ENCODE results near the gene NOCT.

The NOCT gene

DNA sequence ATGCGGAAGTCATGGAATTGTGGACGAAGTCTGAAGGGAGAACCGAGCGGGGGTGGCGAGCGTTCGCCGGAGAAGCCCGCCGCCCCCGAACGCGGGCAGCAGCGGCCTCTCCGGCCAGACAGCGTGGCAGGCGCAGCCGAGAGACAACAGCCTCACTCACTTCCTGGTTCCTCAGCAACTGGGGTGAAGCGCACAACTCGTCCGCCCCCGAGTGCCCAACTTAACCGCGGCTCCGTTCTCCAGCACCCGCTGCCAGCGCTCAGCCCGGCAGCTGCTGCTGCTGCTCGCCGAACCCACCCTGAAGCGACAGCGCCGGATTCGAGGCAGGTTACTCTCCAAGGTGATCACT is 68.0 kb downstream of the NOCT start:
- H4K20me1 ChIP-seq (ENCODE audit: insufficient read depth, low read length), result peaks cover 11% of the 10 kb centered on the region; the same call in 1 of the 2 replicates
- peak overlapping the region; percentile 81 for H2AFZ ChIP-seq (ENCODE audit: low read length)
- H3F3A ChIP-seq (ENCODE audit: insufficient read depth, low read length), result peaks cover 34% of the 10 kb centered on the region
- TF ChIP-seq EZH2 (optimal IDR thresholded peaks at IDR 0.05; ENCODE audit: low read depth, low read length), result no peak
- TF ChIP-seq EZH2phosphoT487 (IDR thresholded peaks at IDR 0.05; ENCODE audit: low read length), result no peak
- TF ChIP-seq, protein P1, sequence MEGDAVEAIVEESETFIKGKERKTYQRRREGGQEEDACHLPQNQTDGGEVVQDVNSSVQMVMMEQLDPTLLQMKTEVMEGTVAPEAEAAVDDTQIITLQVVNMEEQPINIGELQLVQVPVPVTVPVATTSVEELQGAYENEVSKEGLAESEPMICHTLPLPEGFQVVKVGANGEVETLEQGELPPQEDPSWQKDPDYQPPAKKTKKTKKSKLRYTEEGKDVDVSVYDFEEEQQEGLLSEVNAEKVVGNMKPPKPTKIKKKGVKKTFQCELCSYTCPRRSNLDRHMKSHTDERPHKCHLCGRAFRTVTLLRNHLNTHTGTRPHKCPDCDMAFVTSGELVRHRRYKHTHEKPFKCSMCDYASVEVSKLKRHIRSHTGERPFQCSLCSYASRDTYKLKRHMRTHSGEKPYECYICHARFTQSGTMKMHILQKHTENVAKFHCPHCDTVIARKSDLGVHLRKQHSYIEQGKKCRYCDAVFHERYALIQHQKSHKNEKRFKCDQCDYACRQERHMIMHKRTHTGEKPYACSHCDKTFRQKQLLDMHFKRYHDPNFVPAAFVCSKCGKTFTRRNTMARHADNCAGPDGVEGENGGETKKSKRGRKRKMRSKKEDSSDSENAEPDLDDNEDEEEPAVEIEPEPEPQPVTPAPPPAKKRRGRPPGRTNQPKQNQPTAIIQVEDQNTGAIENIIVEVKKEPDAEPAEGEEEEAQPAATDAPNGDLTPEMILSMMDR (IDR thresholded peaks at IDR 0.05; ENCODE audit: low read length), result peak; percentile 30; the same call in 1 of the 2 replicates
- no peaks in the 10 kb centered on the region for H3K27me3 ChIP-seq (replicated peaks; ENCODE audit: insufficient read depth, low read length)
- no peaks in the 10 kb centered on the region for H3K36me3 ChIP-seq (replicated peaks; ENCODE audit: insufficient read depth, low read length)
- no peaks in the 10 kb centered on the region for H3K9me3 ChIP-seq (replicated peaks; ENCODE audit: insufficient read depth, low read length)
- peak; percentile 72 for DNase-seq
- peak overlapping the region; percentile 85 for H3K9ac ChIP-seq (ENCODE audit: low read length)
- H3K4me3 ChIP-seq (ENCODE audit: low read length), result peak overlapping the region; percentile 97
- peaks cover 53% of the 10 kb centered on the region for H3K79me2 ChIP-seq (ENCODE audit: low read length)
- peak overlapping the region; percentile 87 for H3K4me2 ChIP-seq (ENCODE audit: low read depth, low read length)
- H3K27ac ChIP-seq (ENCODE audit: low read length), result peak overlapping the region; percentile 90
- H3K9me2 ChIP-seq (replicated peaks; ENCODE audit: insufficient read depth, low read length), result no peaks in the 10 kb centered on the region
- peaks cover 13% of the 10 kb centered on the region; the same call in 1 of the 2 replicates for H3K4me1 ChIP-seq (ENCODE audit: low read length)

DNA sequence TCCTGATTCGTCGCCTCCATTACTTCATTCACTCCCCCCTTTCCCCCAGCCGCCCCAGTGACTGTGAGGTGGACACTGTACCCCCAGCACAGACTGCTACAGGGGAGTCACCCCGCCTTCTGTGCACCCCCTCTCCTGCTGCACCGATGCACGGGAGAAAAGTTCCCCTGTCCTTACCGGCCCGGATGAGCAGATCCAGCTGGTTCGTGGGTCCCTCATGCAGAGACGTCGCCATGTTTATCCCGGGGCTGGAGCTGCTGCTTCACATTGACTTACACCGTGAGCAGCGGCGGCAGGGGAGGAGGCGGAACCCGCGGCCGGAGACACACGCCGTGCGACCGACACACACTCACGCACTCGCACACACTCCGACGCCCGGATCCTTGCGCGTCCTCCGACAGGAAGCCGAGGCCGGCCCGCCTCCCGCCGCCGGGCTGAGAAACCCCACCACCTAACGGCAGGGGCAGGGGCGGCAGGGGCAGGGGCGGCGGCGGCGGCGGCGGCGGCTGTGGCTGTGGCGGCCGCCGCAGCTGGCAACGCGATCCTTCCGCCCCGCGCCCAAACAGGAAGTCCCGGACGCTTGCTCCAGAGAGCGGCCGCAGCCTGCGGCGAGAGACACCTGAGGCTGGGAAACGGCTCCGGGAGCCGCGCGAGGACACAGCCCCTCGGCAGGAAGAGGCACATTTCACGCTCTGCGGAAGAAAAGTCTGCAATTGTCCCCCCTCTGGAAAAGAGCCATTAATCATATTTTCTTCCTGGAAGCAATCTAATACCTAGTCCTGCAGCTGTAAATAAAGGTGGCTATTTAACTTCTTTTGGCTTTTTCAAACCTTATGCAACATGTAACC is 68.6 kb downstream of the NOCT start:
- peak overlapping the region; percentile 85 for H3K9ac ChIP-seq (ENCODE audit: low read length)
- peaks cover 33% of the 10 kb centered on the region for H3F3A ChIP-seq (ENCODE audit: insufficient read depth, low read length)
- peak; percentile 91 for DNase-seq
- peaks cover 13% of the 10 kb centered on the region; the same call in 1 of the 2 replicates for H3K4me1 ChIP-seq (ENCODE audit: low read length)
- peak overlapping the region; percentile 82 for H2AFZ ChIP-seq (ENCODE audit: low read length)
- peaks cover 11% of the 10 kb centered on the region; the same call in 1 of the 2 replicates for H4K20me1 ChIP-seq (ENCODE audit: insufficient read depth, low read length)
- no peaks in the 10 kb centered on the region for H3K36me3 ChIP-seq (replicated peaks; ENCODE audit: insufficient read depth, low read length)
- peak overlapping the region; percentile 90 for H3K27ac ChIP-seq (ENCODE audit: low read length)
- peaks cover 47% of the 10 kb centered on the region for H3K79me2 ChIP-seq (ENCODE audit: low read length)
- peak overlapping the region; percentile 87 for H3K4me2 ChIP-seq (ENCODE audit: low read depth, low read length)
- H3K27me3 ChIP-seq (replicated peaks; ENCODE audit: insufficient read depth, low read length), result no peaks in the 10 kb centered on the region
- H3K9me3 ChIP-seq (replicated peaks; ENCODE audit: insufficient read depth, low read length), result no peaks in the 10 kb centered on the region
- no peaks in the 10 kb centered on the region for H3K9me2 ChIP-seq (replicated peaks; ENCODE audit: insufficient read depth, low read length)
- H3K4me3 ChIP-seq (ENCODE audit: low read length), result peak overlapping the region; percentile 97
- TF ChIP-seq, protein P1 (IDR thresholded peaks at IDR 0.05; ENCODE audit: low read length), result peak; percentile 16; the same call in 1 of the 2 replicates
- no peak for TF ChIP-seq EZH2 (optimal IDR thresholded peaks at IDR 0.05; ENCODE audit: low read depth, low read length)

DNA sequence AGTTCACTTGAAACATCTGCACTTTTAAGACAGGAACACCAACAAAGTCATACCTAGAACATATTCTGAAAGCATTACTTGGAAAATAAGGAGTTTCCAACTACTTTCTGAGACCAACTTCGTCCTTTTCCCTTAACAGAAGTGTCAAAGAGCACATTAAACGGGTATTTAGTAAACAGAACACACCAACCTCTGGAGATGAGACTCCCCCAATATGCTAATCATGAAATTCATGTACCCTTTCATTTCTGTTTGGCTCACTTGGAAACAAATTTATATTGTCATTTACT is 69.2 kb downstream of the NOCT start:
- peak overlapping the region; percentile 62 for H3K9ac ChIP-seq (ENCODE audit: low read length)
- peak overlapping the region; percentile 90 for H3K27ac ChIP-seq (ENCODE audit: low read length)
- H3K36me3 ChIP-seq (replicated peaks; ENCODE audit: insufficient read depth, low read length), result no peaks in the 10 kb centered on the region
- peaks cover 13% of the 10 kb centered on the region; the same call in 1 of the 2 replicates for H3K4me1 ChIP-seq (ENCODE audit: low read length)
- DNase-seq, result no peak
- H3K27me3 ChIP-seq (replicated peaks; ENCODE audit: insufficient read depth, low read length), result no peaks in the 10 kb centered on the region
- H3K4me3 ChIP-seq (ENCODE audit: low read length), result peak overlapping the region; percentile 97
- H3K79me2 ChIP-seq (ENCODE audit: low read length), result peaks cover 41% of the 10 kb centered on the region
- H3K9me2 ChIP-seq (replicated peaks; ENCODE audit: insufficient read depth, low read length), result no peaks in the 10 kb centered on the region
- peak overlapping the region; percentile 82 for H2AFZ ChIP-seq (ENCODE audit: low read length)
- peaks cover 11% of the 10 kb centered on the region; the same call in 1 of the 2 replicates for H4K20me1 ChIP-seq (ENCODE audit: insufficient read depth, low read length)
- peaks cover 33% of the 10 kb centered on the region for H3F3A ChIP-seq (ENCODE audit: insufficient read depth, low read length)
- peak overlapping the region; percentile 87 for H3K4me2 ChIP-seq (ENCODE audit: low read depth, low read length)
- TF ChIP-seq EZH2 (optimal IDR thresholded peaks at IDR 0.05; ENCODE audit: low read depth, low read length), result no peak
- TF ChIP-seq, protein P1 (IDR thresholded peaks at IDR 0.05; ENCODE audit: low read length), result no peak
- TF ChIP-seq EZH2phosphoT487 (IDR thresholded peaks at IDR 0.05; ENCODE audit: low read length), result no peak
- no peaks in the 10 kb centered on the region for H3K9me3 ChIP-seq (replicated peaks; ENCODE audit: insufficient read depth, low read length)

Measured in MM.1S (cell line).